DOHH2 (cell line): Measurements from ENCODE around the gene WWC1.

Experiments used
- EZH2phosphoT487 ChIP-seq: fragments of 200-600 bp; sonication (generic); IDR thresholded peaks from 2 replicates; pipeline ENCODE4 v1.6.1; 2017; ENCODE audit warnings: borderline replicate concordance, mild to moderate bottlenecking, antibody characterized with exemption, low read length, moderate library complexity, mixed read lengths
- TF ChIP-seq, protein P1 (sequence below): fragments of 200-600 bp; sonication (generic); IDR thresholded peaks from one replicate; pipeline ENCODE4 v1.5.1; 2014; ENCODE audit warnings: antibody characterized with exemption, mild to moderate bottlenecking, low read depth, low read length; ENCODE audit not compliant: poor library complexity, severe bottlenecking

DNA sequence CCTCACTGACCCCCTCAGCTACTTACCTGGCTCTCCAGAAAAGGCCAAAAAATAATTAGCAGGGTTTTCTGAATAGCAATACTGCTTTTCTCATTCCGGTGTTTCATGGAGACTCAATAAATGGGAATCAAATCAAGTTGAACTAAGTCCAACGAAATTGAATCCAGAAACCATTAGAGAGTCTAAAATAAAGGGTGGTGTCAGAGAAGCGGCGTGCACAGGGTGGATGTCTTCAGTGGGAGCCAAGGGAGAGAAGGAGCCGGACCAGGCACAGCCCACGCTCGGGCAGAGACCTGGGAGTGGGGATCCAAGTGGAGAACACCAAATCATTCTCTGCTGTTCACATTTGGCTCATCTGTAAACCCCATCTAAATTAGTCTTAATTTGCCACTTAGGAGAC is 40.2 kb upstream of the WWC1 start:
- TF ChIP-seq, protein P1, sequence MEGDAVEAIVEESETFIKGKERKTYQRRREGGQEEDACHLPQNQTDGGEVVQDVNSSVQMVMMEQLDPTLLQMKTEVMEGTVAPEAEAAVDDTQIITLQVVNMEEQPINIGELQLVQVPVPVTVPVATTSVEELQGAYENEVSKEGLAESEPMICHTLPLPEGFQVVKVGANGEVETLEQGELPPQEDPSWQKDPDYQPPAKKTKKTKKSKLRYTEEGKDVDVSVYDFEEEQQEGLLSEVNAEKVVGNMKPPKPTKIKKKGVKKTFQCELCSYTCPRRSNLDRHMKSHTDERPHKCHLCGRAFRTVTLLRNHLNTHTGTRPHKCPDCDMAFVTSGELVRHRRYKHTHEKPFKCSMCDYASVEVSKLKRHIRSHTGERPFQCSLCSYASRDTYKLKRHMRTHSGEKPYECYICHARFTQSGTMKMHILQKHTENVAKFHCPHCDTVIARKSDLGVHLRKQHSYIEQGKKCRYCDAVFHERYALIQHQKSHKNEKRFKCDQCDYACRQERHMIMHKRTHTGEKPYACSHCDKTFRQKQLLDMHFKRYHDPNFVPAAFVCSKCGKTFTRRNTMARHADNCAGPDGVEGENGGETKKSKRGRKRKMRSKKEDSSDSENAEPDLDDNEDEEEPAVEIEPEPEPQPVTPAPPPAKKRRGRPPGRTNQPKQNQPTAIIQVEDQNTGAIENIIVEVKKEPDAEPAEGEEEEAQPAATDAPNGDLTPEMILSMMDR, result no peak
- no peak for TF ChIP-seq EZH2phosphoT487
